GM19193 (cell line): ENCODE results near the gene RALGAPA1.

ENCODE experiments used
- POLR2A ChIP-seq: IDR thresholded peaks from 4 replicates; pipeline ENCODE4 v1.6.1; 2011; ENCODE audit not compliant: insufficient read depth, insufficient read length; ENCODE audit errors: extremely low read depth

Gene RALGAPA1

GRCh38 chr14:35822501-35822900 lies 13.4 kb upstream of the RALGAPA1 start:
- no peak for TF ChIP-seq POLR2A

GRCh38 chr14:35821564-35822411 lies 12.7 kb upstream of the RALGAPA1 start:
- TF ChIP-seq POLR2A, result no peak

GRCh38 chr14:35819591-35820540 lies 10.8 kb upstream of the RALGAPA1 start:
- TF ChIP-seq POLR2A, result no peak

GRCh38 chr14:35818346-35819115 lies 9.4 kb upstream of the RALGAPA1 start:
- no peak for TF ChIP-seq POLR2A

- no peak for TF ChIP-seq POLR2A
Measured at GRCh38 chr14:35814371-35815005, 5.4 kb upstream of the RALGAPA1 start.

- no peak for TF ChIP-seq POLR2A
Measured at GRCh38 chr14:35810963-35811362, 1.9 kb upstream of the RALGAPA1 start.

GRCh38 chr14:35809597-35809996 lies 502 bp upstream of the RALGAPA1 start:
- no peak for TF ChIP-seq POLR2A

GRCh38 chr14:35808076-35808637 lies 938 bp downstream of the RALGAPA1 start:
- no peak for TF ChIP-seq POLR2A

GRCh38 chr14:35807131-35807961 lies 1.7 kb downstream of the RALGAPA1 start:
- TF ChIP-seq POLR2A, result no peak

GRCh38 chr14:35806006-35806907 lies 2.8 kb downstream of the RALGAPA1 start:
- TF ChIP-seq POLR2A, result no peak

- no peak for TF ChIP-seq POLR2A
Measured at GRCh38 chr14:35797796-35798195, 11.3 kb downstream of the RALGAPA1 start.

GRCh38 chr14:35789651-35790050 lies 19.4 kb downstream of the RALGAPA1 start:
- no peak for TF ChIP-seq POLR2A

GRCh38 chr14:35786856-35787255 lies 22.2 kb downstream of the RALGAPA1 start:
- TF ChIP-seq POLR2A, result no peak

GRCh38 chr14:35783699-35784098 lies 25.4 kb downstream of the RALGAPA1 start:
- TF ChIP-seq POLR2A, result no peak
